ENCODE results near the gene LRTM1.

- no peak for TF ChIP-seq POLR2AphosphoS5 (IDR thresholded peaks at IDR 0.05)
- no peak for TF ChIP-seq CTCF (IDR thresholded peaks at IDR 0.05)
These were observed 21.1 kb downstream of the LRTM1 start for GRCh38 chr3:54906763-54907162.

All from esophagus muscularis mucosa (tissue), 3 donors.